Subcutaneous adipose tissue (tissue), 4 donors: ENCODE measurements around the gene PCSK4. TPM values are rescaled to one million over a fixed set of nuclear protein-coding genes. Genes with fewer than 3 reads are reported as not detected.

Experiments
- total RNA-seq, 4 donors: library from RNA; depleted of rRNA; stranded (reverse); fragments of >200 nt; gene quantifications; one replicate each; pipeline ENCODE4 v1.1.0, GENCODE V29; 2016
- TF ChIP-seq, protein P1 (sequence below): fragments of 450-650 bp; IDR thresholded peaks from one replicate; pipeline ENCODE4 v1.5.1; 2016; ENCODE audit warnings: low read depth, mild to moderate bottlenecking, control low read depth, antibody characterized with exemption, moderate library complexity

PCSK4 gene
- total RNA-seq, 4 donors from 2014 or later = 0.65 to 2.6 (median 1.8) TPM

DNA sequence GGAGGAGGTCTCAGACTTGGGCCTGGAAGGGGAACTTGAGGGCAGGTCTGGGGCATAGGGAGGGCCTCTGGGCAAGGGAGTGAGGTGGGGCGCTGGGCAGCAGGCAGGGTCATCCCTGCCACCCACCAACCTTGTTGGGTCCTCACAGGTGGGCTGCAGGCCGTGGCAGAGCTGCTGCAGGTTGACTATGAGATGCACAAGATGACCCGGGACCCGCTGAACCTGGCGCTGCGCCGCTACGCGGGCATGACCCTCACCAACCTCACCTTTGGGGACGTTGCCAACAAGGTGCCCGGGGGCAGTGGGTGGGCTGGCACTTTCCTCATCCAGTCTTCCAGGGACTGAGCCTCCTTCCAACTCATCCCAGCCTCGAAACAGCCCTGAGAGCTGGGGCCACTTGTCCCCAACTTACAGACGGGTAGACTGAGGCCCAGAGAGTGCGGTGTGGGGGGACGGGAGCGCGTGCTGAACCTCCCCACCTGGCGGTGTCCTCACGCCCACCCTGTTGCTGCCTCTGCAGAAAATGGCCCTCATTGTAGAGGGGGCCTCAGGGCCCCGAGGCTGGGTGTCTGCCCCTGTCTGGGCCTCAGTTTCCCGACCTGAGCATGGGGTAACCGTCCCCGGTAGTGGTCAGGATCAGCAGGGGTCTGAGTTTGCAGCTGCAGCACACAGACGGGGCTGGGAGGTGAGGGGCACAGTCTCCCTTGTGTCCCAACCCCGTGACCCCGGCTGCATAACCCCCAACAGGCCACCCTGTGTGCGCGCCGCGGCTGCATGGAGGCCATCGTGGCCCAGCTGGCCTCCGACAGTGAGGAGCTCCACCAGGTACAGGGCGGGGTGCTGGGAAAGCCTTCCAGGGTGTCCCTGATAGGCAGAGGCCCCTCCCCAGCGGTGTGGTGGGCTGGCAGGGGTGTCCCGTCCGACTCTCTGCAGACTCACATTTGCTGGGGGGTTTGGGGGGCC, 29.8 kb downstream of the PCSK4 start:
- TF ChIP-seq, protein P1, sequence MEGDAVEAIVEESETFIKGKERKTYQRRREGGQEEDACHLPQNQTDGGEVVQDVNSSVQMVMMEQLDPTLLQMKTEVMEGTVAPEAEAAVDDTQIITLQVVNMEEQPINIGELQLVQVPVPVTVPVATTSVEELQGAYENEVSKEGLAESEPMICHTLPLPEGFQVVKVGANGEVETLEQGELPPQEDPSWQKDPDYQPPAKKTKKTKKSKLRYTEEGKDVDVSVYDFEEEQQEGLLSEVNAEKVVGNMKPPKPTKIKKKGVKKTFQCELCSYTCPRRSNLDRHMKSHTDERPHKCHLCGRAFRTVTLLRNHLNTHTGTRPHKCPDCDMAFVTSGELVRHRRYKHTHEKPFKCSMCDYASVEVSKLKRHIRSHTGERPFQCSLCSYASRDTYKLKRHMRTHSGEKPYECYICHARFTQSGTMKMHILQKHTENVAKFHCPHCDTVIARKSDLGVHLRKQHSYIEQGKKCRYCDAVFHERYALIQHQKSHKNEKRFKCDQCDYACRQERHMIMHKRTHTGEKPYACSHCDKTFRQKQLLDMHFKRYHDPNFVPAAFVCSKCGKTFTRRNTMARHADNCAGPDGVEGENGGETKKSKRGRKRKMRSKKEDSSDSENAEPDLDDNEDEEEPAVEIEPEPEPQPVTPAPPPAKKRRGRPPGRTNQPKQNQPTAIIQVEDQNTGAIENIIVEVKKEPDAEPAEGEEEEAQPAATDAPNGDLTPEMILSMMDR = no peak

DNA sequence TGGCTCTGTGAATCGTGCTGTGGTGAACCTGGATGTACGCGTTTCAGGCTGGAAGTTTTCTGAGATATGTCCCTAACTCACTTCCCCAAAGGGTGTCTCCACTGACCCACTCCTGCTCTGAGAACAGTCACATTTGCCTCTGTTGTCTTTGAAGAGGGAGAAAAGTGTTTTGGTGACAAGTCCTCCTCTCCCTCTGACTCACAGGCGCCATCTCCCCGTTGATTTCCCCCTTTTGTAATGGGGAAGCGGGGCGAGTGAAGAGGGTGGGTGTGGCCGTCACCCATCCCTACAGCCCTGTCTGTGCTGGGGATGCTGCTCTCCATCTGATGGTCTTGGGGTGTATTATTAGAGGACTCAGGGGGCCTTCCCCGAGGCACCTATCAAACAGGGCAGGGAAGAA, 30.7 kb downstream of the PCSK4 start:
- TF ChIP-seq, protein P1 = no peak

DNA sequence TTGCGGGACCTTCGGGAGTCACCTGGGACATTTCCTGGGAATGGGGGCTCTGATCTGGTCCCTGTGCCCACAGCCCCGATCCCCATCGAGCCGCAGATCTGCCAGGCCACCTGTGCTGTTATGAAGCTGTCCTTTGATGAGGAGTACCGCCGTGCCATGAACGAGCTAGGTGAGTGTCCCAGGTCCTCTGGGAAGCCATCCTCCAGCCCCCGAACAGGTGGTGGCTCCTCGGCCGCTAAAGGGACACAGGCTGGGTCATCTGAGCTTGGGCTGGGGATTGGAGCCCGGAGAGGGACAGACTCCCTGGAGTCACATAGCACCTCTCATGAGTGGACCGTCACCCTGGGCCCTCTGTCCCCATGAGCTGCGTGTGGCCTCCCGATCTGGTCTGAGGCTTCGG, 32.3 kb downstream of the PCSK4 start:
- TF ChIP-seq, protein P1 = no peak

DNA sequence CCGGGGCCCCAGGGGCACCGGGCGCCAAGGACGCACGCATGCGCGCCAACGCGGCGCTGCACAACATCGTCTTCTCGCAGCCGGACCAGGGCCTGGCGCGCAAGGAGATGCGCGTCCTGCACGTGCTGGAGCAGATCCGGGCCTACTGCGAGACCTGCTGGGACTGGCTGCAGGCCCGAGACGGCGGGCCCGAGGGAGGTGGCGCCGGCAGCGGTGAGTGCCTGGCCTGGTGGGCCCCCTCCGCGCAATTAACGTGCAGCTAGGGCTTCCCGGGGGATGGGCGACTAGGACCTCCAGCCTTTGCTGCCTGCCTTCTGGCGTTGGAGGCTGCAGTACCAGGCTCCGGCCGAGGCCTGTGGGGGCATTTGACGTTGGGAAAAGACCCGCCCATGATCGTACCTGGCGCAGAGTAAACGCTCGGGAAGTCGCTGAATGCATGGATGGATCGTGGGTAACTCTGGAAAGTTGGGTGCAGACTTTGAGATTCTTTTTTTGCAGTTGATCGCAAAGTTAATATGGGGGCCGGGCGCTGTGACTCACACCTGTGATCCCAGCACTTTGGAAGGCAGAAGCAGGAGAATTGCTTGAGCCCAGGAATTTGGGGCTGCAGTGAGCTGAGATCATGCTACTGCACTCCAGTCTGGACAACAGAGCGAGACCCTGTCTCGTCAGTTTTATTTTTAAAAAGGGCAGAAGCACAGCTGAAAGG, 33.0 kb downstream of the PCSK4 start:
- TF ChIP-seq, protein P1 = no peak

DNA sequence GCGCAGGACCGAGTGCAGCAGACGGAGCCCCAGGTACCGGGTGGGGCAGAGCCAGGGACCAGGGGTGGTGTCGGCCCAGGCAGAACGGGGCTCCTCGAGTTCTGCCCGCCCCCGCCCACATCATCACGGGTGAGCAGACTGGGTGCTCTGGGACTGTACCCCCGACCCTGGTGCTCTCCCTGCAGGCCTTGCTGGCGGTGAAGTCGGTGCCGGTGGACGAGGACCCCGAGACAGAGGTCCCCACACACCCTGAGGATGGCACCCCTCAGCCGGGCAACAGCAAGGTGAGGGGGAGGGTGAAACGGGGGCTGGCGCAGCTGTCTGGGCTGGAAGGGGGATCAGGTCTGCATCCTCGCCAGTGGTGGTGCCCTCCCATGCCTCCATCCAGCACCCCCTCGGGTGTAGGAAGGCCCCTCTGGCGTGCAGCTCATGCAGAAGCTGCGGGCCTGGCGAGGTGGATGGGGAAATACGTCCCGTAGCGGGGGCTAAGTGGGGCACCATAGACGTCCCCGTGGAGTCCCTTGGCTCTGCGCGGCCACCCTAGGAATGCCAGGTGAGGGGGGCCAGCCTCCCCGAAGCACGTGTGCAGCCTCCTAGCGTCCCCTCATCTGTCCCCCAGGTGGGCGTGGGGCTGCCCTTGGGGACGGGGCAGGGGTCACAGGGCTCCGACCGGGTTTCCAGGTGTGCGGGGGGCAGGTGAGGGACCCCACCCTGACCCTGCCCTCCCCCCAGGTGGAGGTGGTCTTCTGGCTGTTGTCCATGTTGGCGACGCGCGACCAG, 33.8 kb downstream of the PCSK4 start:
- TF ChIP-seq, protein P1 = no peak

DNA sequence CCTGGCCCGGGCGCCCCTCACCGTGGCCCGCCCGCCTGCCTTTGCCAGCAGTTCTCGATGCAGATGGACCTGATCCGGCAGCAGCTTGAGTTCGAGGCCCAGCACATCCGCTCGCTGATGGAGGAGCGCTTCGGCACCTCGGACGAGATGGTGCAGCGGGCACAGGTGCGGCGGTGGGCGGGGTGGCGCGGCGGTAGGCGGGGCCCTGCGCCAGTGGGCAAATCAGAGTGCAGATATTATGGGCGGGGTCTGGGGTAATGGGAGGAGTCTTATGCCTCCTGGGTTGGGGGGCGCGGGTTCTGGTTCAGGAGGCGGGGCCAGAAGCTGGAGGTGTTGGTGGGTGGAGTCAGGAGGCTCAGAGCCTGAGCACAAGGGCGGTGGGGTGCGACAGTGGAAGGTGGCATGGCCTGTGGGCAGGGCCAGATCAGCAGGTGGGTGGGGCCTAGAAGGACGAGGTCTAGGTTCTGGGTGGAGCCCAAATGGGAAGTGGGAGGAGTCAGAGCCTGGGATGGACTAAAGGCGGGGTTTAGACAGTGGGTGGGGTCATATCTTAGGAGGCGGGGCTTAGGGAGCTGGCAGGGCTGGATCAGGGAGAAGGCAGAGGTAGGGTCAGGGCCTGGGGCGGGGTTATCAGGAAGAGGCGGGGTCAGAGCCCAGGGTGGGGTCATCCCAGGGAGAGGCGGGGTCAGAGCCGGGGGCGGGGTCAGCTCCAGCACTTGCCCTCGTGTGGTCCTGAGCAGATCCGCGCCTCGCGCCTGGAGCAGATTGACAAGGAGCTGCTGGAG, 34.6 kb downstream of the PCSK4 start:
- TF ChIP-seq, protein P1 = no peak
